Nucleus accumbens (tissue), 56 donors: ENCODE results near the gene B3GALT2.
"Not testable (repeated sequence)": the region's sequence is repeated elsewhere in the genome, so short reads cannot be mapped to it uniquely, and the experiment has no call there.

Source experiments
- DNase-seq, 56 donors: peaks; one replicate each; lab custom pipeline; 2025; lab: John Stamatoyannopoulos, UW

B3GALT2 gene

GRCh38 chr1:193185901-193186731 is at the start of gene B3GALT2:
Gene B3GALT2, minus strand, starts transcription at chr1:193186613. Its CDS starts 5,051 bp downstream, at chr1:193181562.
- DNase-seq: peak in 47 of 56 donors; percentile 5 to 84 (median 47)

GRCh38 chr1:193234530-193234929 is 48.1 kb upstream of the B3GALT2 start:
- DNase-seq: no peak

- not testable (repeated sequence) for DNase-seq
Observed at GRCh38 chr1:193231146-193231545, 44.7 kb upstream of the B3GALT2 start.

GRCh38 chr1:193229136-193229535 is 42.7 kb upstream of the B3GALT2 start:
- DNase-seq: no peak

- DNase-seq: no peak
Observed at GRCh38 chr1:193222056-193222615, 35.7 kb upstream of the B3GALT2 start.

- peak in 1 of 56 donors; percentile 1 for DNase-seq
Observed at GRCh38 chr1:193221651-193222050, 35.2 kb upstream of the B3GALT2 start.

- DNase-seq: no peak
Observed at GRCh38 chr1:193219391-193219790, 33.0 kb upstream of the B3GALT2 start.

GRCh38 chr1:193216920-193217319 is 30.5 kb upstream of the B3GALT2 start:
- no peak for DNase-seq

- no peak for DNase-seq
Observed at GRCh38 chr1:193213998-193214397, 27.6 kb upstream of the B3GALT2 start.

GRCh38 chr1:193212637-193213036 is 26.2 kb upstream of the B3GALT2 start:
- DNase-seq: peak in 2 of 56 donors; percentile 1 to 8

- DNase-seq: no peak
Observed at GRCh38 chr1:193211539-193211938, 25.1 kb upstream of the B3GALT2 start.

GRCh38 chr1:193210996-193211395 is 24.6 kb upstream of the B3GALT2 start:
- no peak for DNase-seq

- no peak for DNase-seq
Observed at GRCh38 chr1:193201021-193201420, 14.6 kb upstream of the B3GALT2 start.

- DNase-seq: no peak
Observed at GRCh38 chr1:193199940-193200339, 13.5 kb upstream of the B3GALT2 start.

GRCh38 chr1:193192586-193192985 is 6.2 kb upstream of the B3GALT2 start:
- no peak for DNase-seq

- no peak for DNase-seq
Observed at GRCh38 chr1:193190096-193190744, 3.8 kb upstream of the B3GALT2 start.

GRCh38 chr1:193189442-193190095 is 3.2 kb upstream of the B3GALT2 start:
- DNase-seq: peak in 1 of 56 donors; percentile 2

- DNase-seq: not testable (repeated sequence)
Observed at GRCh38 chr1:193188915-193189314, 2.5 kb upstream of the B3GALT2 start.

- no peak for DNase-seq
Observed at GRCh38 chr1:193187114-193187513, 701 bp upstream of the B3GALT2 start.

GRCh38 chr1:193185211-193185610 is 1.2 kb downstream of the B3GALT2 start:
- no peak for DNase-seq

- DNase-seq: no peak
Observed at GRCh38 chr1:193184776-193185175, 1.6 kb downstream of the B3GALT2 start.
